K562 (cell line): ENCODE measurements around the gene SIRT7. TPM values are rescaled to one million over a fixed set of nuclear protein-coding genes. Genes with fewer than 3 reads are reported as not detected.

Experiments used
- CBX8 ChIP-seq: fragments of 200-600 bp; sonication (generic); IDR thresholded peaks from 2 replicates; pipeline ENCODE4 v1.6.1; 2012; ENCODE audit warnings: borderline replicate concordance, mixed run types, low read depth, mild to moderate bottlenecking, moderate library complexity, mixed read lengths, low read length, control low read depth, inconsistent platforms; ENCODE audit not compliant: poor library complexity, severe bottlenecking; ENCODE audit errors: extremely low read depth
- CREM ChIP-seq: IDR thresholded peaks from 2 replicates; pipeline ENCODE4 v1.6.1; 2014; ENCODE audit warnings: antibody characterized with exemption, low read depth
- EZH2 ChIP-seq: IDR thresholded peaks from 2 replicates; pipeline ENCODE4 v1.6.1; 2012; ENCODE audit warnings: low read depth, mild to moderate bottlenecking, inconsistent platforms, low read length, borderline replicate concordance
- FOXK1 ChIP-seq: sonication (generic); formaldehyde crosslinking; IDR thresholded peaks from 2 replicates; pipeline ENCODE4 v1.8.0; 2022; ENCODE audit warnings: missing genetic modification reagents, mild to moderate bottlenecking, borderline replicate concordance
- GATA2 ChIP-seq: sonication (generic); formaldehyde crosslinking; IDR thresholded peaks from 2 replicates; pipeline ENCODE4 v1.4.0; 2020; ENCODE audit warnings: mild to moderate bottlenecking, missing genetic modification reagents
- HDAC6 ChIP-seq: IDR thresholded peaks from 2 replicates; pipeline ENCODE4 v1.6.1; 2012; ENCODE audit warnings: low read depth, mild to moderate bottlenecking, control low read depth, inconsistent platforms, low read length, moderate library complexity
- HNRNPLL ChIP-seq: fragments of 200-400 bp; formaldehyde crosslinking; IDR thresholded peaks from 2 replicates; pipeline ENCODE4 v1.6.1; 2017; ENCODE audit warnings: low read length, low read depth, mild to moderate bottlenecking; ENCODE audit not compliant: poor library complexity, severe bottlenecking
- LCOR ChIP-seq: sonication (generic); formaldehyde crosslinking; IDR thresholded peaks from 2 replicates; pipeline ENCODE4 v1.8.0; 2022; ENCODE audit warnings: mild to moderate bottlenecking, missing genetic modification reagents
- NR4A1 ChIP-seq, 2 experiments: fragments of 250-450 bp in 1 of 2; fragments of 450-650 bp in 1 of 2; sonication (Bioruptor Pico) in 1 of 2; IDR thresholded peaks; 2 replicates each; pipeline versions ENCODE4 v1.4.0 to v1.6.1; 2016 to 2020; ENCODE audit warnings: mild to moderate bottlenecking in 2 of 2, missing compliant biosample characterization in 1 of 2, missing genetic modification characterization in 1 of 2, moderate library complexity in 1 of 2
- PCBP2 ChIP-seq: fragments of 200-400 bp; formaldehyde crosslinking; IDR thresholded peaks from 2 replicates; pipeline ENCODE4 v1.6.1; 2018; ENCODE audit warnings: low read length, low read depth, mild to moderate bottlenecking, moderate library complexity; ENCODE audit not compliant: poor library complexity, severe bottlenecking
- POLR3G ChIP-seq: IDR thresholded peaks from 2 replicates; pipeline ENCODE4 v1.6.1; 2011; ENCODE audit not compliant: insufficient read length, insufficient replicate concordance; ENCODE audit errors: extremely low read depth
- ZFPM2 ChIP-seq: fragments of 250-450 bp; sonication (Bioruptor Pico); IDR thresholded peaks from 2 replicates; pipeline ENCODE4 v1.5.1; 2022; ENCODE audit warnings: mild to moderate bottlenecking
- ZNF354B ChIP-seq: fragments of 250-450 bp; sonication (Bioruptor Pico); IDR thresholded peaks from 2 replicates; pipeline ENCODE4 v1.4.0; 2020
- ZNF431 ChIP-seq: sonication (generic); formaldehyde crosslinking; IDR thresholded peaks from 2 replicates; pipeline ENCODE4 v1.8.0; 2022; ENCODE audit warnings: mild to moderate bottlenecking, missing genetic modification reagents
- ZNF695 ChIP-seq: fragments of 450-650 bp; formaldehyde crosslinking; IDR thresholded peaks from 2 replicates; pipeline ENCODE4 v1.4.0; 2020; ENCODE audit warnings: mild to moderate bottlenecking, moderate library complexity
- polyA plus RNA-seq, 8 experiments: library from polyadenylated mRNA; depleted of rRNA in 4 of 8; stranded (reverse) in 5 of 8; unstranded in 3 of 8; fragments of >200 nt; fragmentation: Nextera tagmentation in 2 of 8; fragmentation: Illumina TruSeq in 1 of 8; extraction: Ambion mirVana in 2 of 8; extraction: Trizol in 1 of 8; gene quantifications; 2 replicates each; pipeline versions ENCODE4 v1.2.1 to v1.2.3, GENCODE V29; 2011 to 2014; ENCODE audit warnings: inconsistent platforms in 1 of 8, missing spikeins in 1 of 8
- total RNA-seq, 7 experiments: library from RNA; depleted of rRNA in 6 of 7; stranded (reverse); fragments of >200 nt in 6 of 7; fragmentation: Illumina TruSeq in 2 of 7; extraction: Trizol in 2 of 7; gene quantifications; 2 replicates each; pipeline versions ENCODE4 v1.2.1 to v1.2.3, GENCODE V29; 2011 to 2021; ENCODE audit warnings: low replicate concordance in 1 of 7
- TF ChIP-seq, protein P1 (sequence below), 2 experiments: fragments of 450-650 bp in 1 of 2; sonication (generic) in 1 of 2; formaldehyde crosslinking in 1 of 2; IDR thresholded peaks; 2 replicates each; pipeline versions ENCODE4 v1.7.1 to v1.9.0; 2016 to 2022; ENCODE audit warnings: inconsistent platforms in 1 of 2, mild to moderate bottlenecking in 1 of 2, missing genetic modification reagents in 1 of 2

The SIRT7 gene
- total and polyA plus RNA-seq, 9 of the 15 experiments (the other 6 are each of a cell fraction or from before 2014, with no cell fraction given), result 1.6 to 54.8 (median 20.3) TPM

DNA sequence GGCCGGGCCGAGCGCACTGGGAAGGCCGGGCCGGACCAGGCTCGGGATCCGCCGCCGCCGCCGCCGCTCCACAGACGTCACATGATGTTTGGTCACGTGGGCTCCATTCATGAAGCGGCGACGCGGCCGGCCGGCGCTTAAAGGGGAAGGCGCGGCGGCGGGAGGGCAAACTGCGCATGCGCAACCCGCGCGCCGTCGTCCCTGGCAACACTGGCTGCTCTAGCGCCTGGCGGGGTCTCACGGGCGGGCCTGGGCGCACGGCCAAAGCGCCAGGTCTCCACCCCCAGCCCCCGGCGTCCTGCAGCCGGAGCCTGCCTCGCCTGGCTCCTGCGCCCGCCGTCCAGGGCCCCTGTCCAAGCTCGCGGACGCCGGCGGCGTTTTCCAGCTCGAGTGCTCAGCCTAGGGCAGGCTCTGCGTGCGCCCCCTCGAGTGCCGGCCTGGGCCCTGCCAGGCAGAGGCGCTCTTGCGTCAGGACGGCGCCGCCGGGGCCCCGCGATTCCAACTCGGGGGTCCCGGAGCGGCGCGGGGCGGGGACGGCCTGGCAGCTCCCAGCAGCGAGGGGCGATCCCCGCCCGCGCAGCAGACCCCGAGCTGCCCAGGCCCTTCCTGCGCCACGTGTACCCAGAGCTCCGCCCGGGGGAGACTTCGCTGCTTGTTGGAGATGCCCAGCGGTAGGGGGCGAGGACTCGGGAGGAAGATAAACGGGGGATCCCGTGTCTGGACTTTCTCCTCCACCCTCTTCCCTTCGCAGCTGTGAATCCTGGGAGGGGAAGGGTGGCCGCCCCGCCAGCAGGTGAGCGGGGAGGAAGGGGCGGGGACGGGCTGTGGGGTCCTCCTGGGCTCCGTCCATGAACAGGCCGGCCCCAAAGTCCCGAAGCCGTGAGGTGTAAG lies 9.9 kb upstream of the SIRT7 start, which contains the start of gene MAFG (continued):
- TF ChIP-seq, protein P1, sequence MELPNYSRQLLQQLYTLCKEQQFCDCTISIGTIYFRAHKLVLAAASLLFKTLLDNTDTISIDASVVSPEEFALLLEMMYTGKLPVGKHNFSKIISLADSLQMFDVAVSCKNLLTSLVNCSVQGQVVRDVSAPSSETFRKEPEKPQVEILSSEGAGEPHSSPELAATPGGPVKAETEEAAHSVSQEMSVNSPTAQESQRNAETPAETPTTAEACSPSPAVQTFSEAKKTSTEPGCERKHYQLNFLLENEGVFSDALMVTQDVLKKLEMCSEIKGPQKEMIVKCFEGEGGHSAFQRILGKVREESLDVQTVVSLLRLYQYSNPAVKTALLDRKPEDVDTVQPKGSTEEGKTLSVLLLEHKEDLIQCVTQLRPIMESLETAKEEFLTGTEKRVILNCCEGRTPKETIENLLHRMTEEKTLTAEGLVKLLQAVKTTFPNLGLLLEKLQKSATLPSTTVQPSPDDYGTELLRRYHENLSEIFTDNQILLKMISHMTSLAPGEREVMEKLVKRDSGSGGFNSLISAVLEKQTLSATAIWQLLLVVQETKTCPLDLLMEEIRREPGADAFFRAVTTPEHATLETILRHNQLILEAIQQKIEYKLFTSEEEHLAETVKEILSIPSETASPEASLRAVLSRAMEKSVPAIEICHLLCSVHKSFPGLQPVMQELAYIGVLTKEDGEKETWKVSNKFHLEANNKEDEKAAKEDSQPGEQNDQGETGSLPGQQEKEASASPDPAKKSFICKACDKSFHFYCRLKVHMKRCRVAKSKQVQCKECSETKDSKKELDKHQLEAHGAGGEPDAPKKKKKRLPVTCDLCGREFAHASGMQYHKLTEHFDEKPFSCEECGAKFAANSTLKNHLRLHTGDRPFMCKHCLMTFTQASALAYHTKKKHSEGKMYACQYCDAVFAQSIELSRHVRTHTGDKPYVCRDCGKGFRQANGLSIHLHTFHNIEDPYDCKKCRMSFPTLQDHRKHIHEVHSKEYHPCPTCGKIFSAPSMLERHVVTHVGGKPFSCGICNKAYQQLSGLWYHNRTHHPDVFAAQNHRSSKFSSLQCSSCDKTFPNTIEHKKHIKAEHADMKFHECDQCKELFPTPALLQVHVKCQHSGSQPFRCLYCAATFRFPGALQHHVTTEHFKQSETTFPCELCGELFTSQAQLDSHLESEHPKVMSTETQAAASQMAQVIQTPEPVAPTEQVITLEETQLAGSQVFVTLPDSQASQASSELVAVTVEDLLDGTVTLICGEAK (IDR thresholded peaks at IDR 0.05), result 0 out of 2 replicates have a peak, but pooled peaks have one; percentile 30
- TF ChIP-seq, protein P1 (CRISPR knock-in tag; IDR thresholded peaks at IDR 0.05), result no peak
- peak; percentile 17 for TF ChIP-seq HNRNPLL
- TF ChIP-seq PCBP2, result no peak
- no peak for TF ChIP-seq CBX8
- no peak for TF ChIP-seq EZH2
- TF ChIP-seq HDAC6, result no peak
- no peak for TF ChIP-seq ZNF695 (CRISPR knock-in tag)
- TF ChIP-seq GATA2 (CRISPR knock-in tag), result no peak
- no peak for TF ChIP-seq ZNF354B (CRISPR knock-in tag)
- peak; percentile 83; the same call in 1 of the 2 replicates for TF ChIP-seq FOXK1 (CRISPR knock-in tag)
- no peak for TF ChIP-seq ZNF431 (CRISPR knock-in tag)
- no peak for TF ChIP-seq ZFPM2 (CRISPR knock-in tag)
- peak; percentile 92 for TF ChIP-seq CREM
- no peak for TF ChIP-seq NR4A1 (CRISPR knock-in tag; IDR thresholded peaks at IDR 0.05)
- TF ChIP-seq NR4A1 (tag; IDR thresholded peaks at IDR 0.05), result 0 out of 2 replicates have a peak, but pooled peaks have one; percentile 53
- TF ChIP-seq LCOR (CRISPR knock-in tag), result no peak
- no peak for TF ChIP-seq POLR3G
